Hepatocyte (in vitro differentiated cells): ENCODE data around the gene EIF4EBP3.
"Not testable (repeated sequence)": the region's sequence is repeated elsewhere in the genome, so short reads cannot be mapped to it uniquely, and the experiment has no call there.

Source experiments
- CTCF ChIP-seq: fragments of 200-600 bp; sonication (generic); IDR thresholded peaks from 2 replicates; pipeline ENCODE4 v1.5.1; 2016; ENCODE audit warnings: antibody characterized with exemption, mild to moderate bottlenecking; ENCODE audit not compliant: poor library complexity
- EZH2 ChIP-seq: fragments of 200-600 bp; sonication (generic); IDR thresholded peaks from 2 replicates; pipeline ENCODE4 v1.6.1; 2016; ENCODE audit warnings: antibody characterized with exemption, mild to moderate bottlenecking, borderline replicate concordance
- EZH2phosphoT487 ChIP-seq: fragments of 200-600 bp; sonication (generic); IDR thresholded peaks from one replicate; pipeline ENCODE4 v1.6.1; 2018; ENCODE audit warnings: antibody characterized with exemption, mild to moderate bottlenecking, low read depth, moderate library complexity; ENCODE audit not compliant: unreplicated experiment, severe bottlenecking

GRCh38 chr5:140593070-140593469, 45.6 kb downstream of the EIF4EBP3 start:
- not testable (repeated sequence) for TF ChIP-seq CTCF, EZH2, EZH2phosphoT487
